Activated CD8-positive, alpha-beta memory T cell treated with anti-CD3 and anti-CD28 coated beads for 36 hours (primary cell): ENCODE measurements around the gene PKP3. TPM values are rescaled to one million over a fixed set of nuclear protein-coding genes. Genes with fewer than 3 reads are reported as not detected.
"Not testable (repeated sequence)": the region's sequence is repeated elsewhere in the genome, so short reads cannot be mapped to it uniquely, and the experiment has no call there.

ENCODE experiments used
- CTCF ChIA-PET: fragments of 350-600 bp; sonication (Branson Sonifier 250); formaldehyde crosslinking; loops from one replicate; lab custom pipeline; 2021; ENCODE audit warnings: antibody characterized with exemption; lab: Charles Lee
- POLR2A ChIA-PET: fragments of 350-600 bp; sonication (Branson Sonifier 250); formaldehyde crosslinking; loops from one replicate; lab custom pipeline; 2021; ENCODE audit warnings: antibody characterized with exemption; lab: Charles Lee
- total RNA-seq, 2 experiments: library from RNA; stranded (reverse); gene quantifications; one replicate each; pipeline ENCODE4 v1.2.3, GENCODE V29; 2021

The PKP3 gene
- total RNA-seq, 2 experiments from 2014 or later = 0.50 TPM; not detected in 1

GRCh38 chr11:405323-405953, 11.4 kb downstream of the PKP3 start:
- POLR2A ChIA-PET = no interaction called here
- CTCF ChIA-PET = interaction anchor here (0.7 to 3.1 kb wide), 2 partner anchors 9 to 43 kb away, joined by 3 to 24 read pairs; partner anchors contain the start of gene PTDSS2

- ChIA-PET POLR2A (interaction anchor here (1.6 to 2.3 kb wide), 2 partner anchors 10 to 100 kb away, joined by 7 to 21 read pairs; partner anchors contain the start of gene SIGIRR), CTCF (interaction anchor here (0.7 to 3.1 kb wide), 6 partner anchors 9 to 49 kb away, joined by 3 to 24 read pairs (median 5); partner anchors contain the start of genes PTDSS2 and SIGIRR)
These were observed 12.2 kb downstream of the PKP3 start for GRCh38 chr11:405954-406795.

- ChIA-PET CTCF (interaction anchor here (0.7 to 3.1 kb wide), 9 partner anchors 8 to 129 kb away, joined by 3 to 24 read pairs (median 4); partner anchors contain the start of genes HRAS, PTDSS2 and SIGIRR), POLR2A (interaction anchor here (0.6 to 2.3 kb wide), 5 partner anchors 9 to 139 kb away, joined by 3 to 21 read pairs (median 7); partner anchors contain the start of gene SIGIRR)
These were observed 13.0 kb downstream of the PKP3 start for GRCh38 chr11:406796-407650.

- ChIA-PET POLR2A (interaction anchor here (1.1 to 2.3 kb wide), 4 partner anchors 8 to 99 kb away, joined by 3 to 21 read pairs (median 8); partner anchors contain the start of gene SIGIRR), CTCF (interaction anchor here (0.8 to 3.1 kb wide), 7 partner anchors 37 to 141 kb away, joined by 3 to 24 read pairs (median 4); partner anchors contain the start of gene PTDSS2)
These were observed 13.7 kb downstream of the PKP3 start for GRCh38 chr11:407651-408123.

GRCh38 chr11:408154-409007, 14.4 kb downstream of the PKP3 start:
- ChIA-PET CTCF (interaction anchor here (0.9 to 1.9 kb wide), 3 partner anchors 40 to 142 kb away, joined by 3 to 4 read pairs (median 3); no protein-coding TSS in a partner anchor), POLR2A (interaction anchor here (1.3 to 2.3 kb wide), 2 partner anchors 8 to 40 kb away, joined by 8 to 21 read pairs; partner anchors contain the start of gene SIGIRR)

GRCh38 chr11:409008-409599, 15.1 kb downstream of the PKP3 start:
- CTCF ChIA-PET = interaction anchor here (1.3 kb wide), 1 partner anchor 39 kb away, joined by 3 read pairs; no protein-coding TSS in a partner anchor
- POLR2A ChIA-PET = no interaction called here

GRCh38 chr11:409600-410483, 15.8 kb downstream of the PKP3 start:
- ChIA-PET CTCF (interaction anchor here (1.3 kb wide), 1 partner anchor 38 kb away, joined by 3 read pairs; no protein-coding TSS in a partner anchor), POLR2A (no interaction called here)

- POLR2A ChIA-PET, CTCF ChIA-PET: not testable (repeated sequence)
These were observed 16.7 kb downstream of the PKP3 start for GRCh38 chr11:410711-411110.

GRCh38 chr11:411520-411919, 17.5 kb downstream of the PKP3 start:
- CTCF ChIA-PET, POLR2A ChIA-PET: not testable (repeated sequence)

- POLR2A ChIA-PET = no interaction called here
These were observed 18.7 kb downstream of the PKP3 start for GRCh38 chr11:412641-413119.

GRCh38 chr11:413120-414081, 19.4 kb downstream of the PKP3 start:
- ChIA-PET POLR2A (interaction anchor here (4.3 kb wide), 1 partner anchor 36 kb away, joined by 25 read pairs; the partner anchor contains the start of gene PTDSS2), CTCF (interaction anchor here (1.5 to 3.6 kb wide), 2 partner anchors 35 to 124 kb away, joined by 3 to 18 read pairs; no protein-coding TSS in a partner anchor)

More at GRCh38 chr11:412641-413119, 18.7 kb downstream of the PKP3 start:
- CTCF ChIA-PET = interaction anchor here (0.6 kb wide), 1 partner anchor 144 kb away, joined by 3 read pairs; no protein-coding TSS in a partner anchor

GRCh38 chr11:414318-414857, 20.4 kb downstream of the PKP3 start:
- POLR2A ChIA-PET = interaction anchor here (1.0 to 4.3 kb wide), 4 partner anchors 7 to 201 kb away, joined by 3 to 25 read pairs (median 12); partner anchors contain the start of gene PTDSS2
- CTCF ChIA-PET = interaction anchor here (1.1 to 3.6 kb wide), 4 partner anchors 8 to 125 kb away, joined by 3 to 18 read pairs (median 4); no protein-coding TSS in a partner anchor

GRCh38 chr11:415640-416041, 21.6 kb downstream of the PKP3 start:
- ChIA-PET CTCF (interaction anchor here (1.5 to 3.6 kb wide), 3 partner anchors 9 to 165 kb away, joined by 3 to 18 read pairs (median 4); no protein-coding TSS in a partner anchor), POLR2A (interaction anchor here (3.0 to 4.3 kb wide), 2 partner anchors 9 to 34 kb away, joined by 21 to 25 read pairs; partner anchors contain the start of gene PTDSS2)
